PC-9 (cell line): ENCODE results near the gene FAM78B. TPM values are rescaled to one million over a fixed set of nuclear protein-coding genes. Genes with fewer than 3 reads are reported as not detected.

Source experiments
- BruUV-seq: library from RNA; stranded (reverse); fragments of 400-500 nt; replicated peaks from 2 replicates; lab custom pipeline; 2021; lab: Mats Ljungman, UMichigan
- CTCF ChIA-PET: fragments of 300-600 bp; sonication (Branson Sonifier 250); formaldehyde crosslinking; loops from one replicate; lab custom pipeline; 2022; ENCODE audit warnings: antibody characterized with exemption; lab: Charles Lee
- POLR2A ChIA-PET: fragments of 300-600 bp; sonication (Branson Sonifier 250); formaldehyde crosslinking; loops from one replicate; lab custom pipeline; 2022; ENCODE audit warnings: antibody characterized with exemption; ENCODE audit not compliant: unreplicated experiment; lab: Charles Lee
- DNase-seq, 2 experiments: peaks; one replicate each; pipeline versions ENCODE4 v3.0.0 to v3.0.0-alpha.2; 2015 to 2022; ENCODE audit warnings: mixed read lengths in 1 of 2
- H2AFZ ChIP-seq: fragments of 200-600 bp; sonication (generic); 2 replicates; pipeline ENCODE4 v1.8.1; 2017; ENCODE audit warnings: antibody characterized with exemption
- H3F3A ChIP-seq: fragments of 200-600 bp; sonication (generic); 2 replicates; pipeline ENCODE4 v1.8.1; 2017; ENCODE audit warnings: antibody characterized with exemption, mild to moderate bottlenecking, low read depth; ENCODE audit not compliant: insufficient read depth
- H3K27ac ChIP-seq: fragments of 200-600 bp; sonication (generic); 2 replicates; pipeline ENCODE4 v1.6.1; 2016; ENCODE audit warnings: mixed run types
- H3K27me3 ChIP-seq: fragments of 200-600 bp; sonication (generic); 2 replicates; pipeline ENCODE4 v1.6.1; 2016; ENCODE audit warnings: low read depth, mixed run types; ENCODE audit not compliant: insufficient read depth
- H3K36me3 ChIP-seq: fragments of 200-600 bp; sonication (generic); 2 replicates; pipeline ENCODE4 v1.6.1; 2016; ENCODE audit warnings: low read depth, mixed run types
- H3K4me1 ChIP-seq: fragments of 200-600 bp; sonication (generic); replicated peaks from 2 replicates; pipeline ENCODE4 v1.6.1; 2016; ENCODE audit warnings: mixed run types; ENCODE audit not compliant: insufficient read depth
- H3K4me2 ChIP-seq: fragments of 200-600 bp; sonication (generic); 2 replicates; pipeline ENCODE4 v1.6.1; 2017; ENCODE audit warnings: mixed run types
- H3K4me3 ChIP-seq: fragments of 200-600 bp; sonication (generic); 2 replicates; pipeline ENCODE4 v1.6.1; 2016; ENCODE audit warnings: mixed run types
- H3K79me2 ChIP-seq: fragments of 200-600 bp; sonication (generic); 2 replicates; pipeline ENCODE4 v1.6.1; 2017; ENCODE audit warnings: low read depth, mixed run types
- H3K9me2 ChIP-seq: fragments of 200-600 bp; sonication (generic); 2 replicates; pipeline ENCODE4 v1.8.1; 2017; ENCODE audit warnings: mild to moderate bottlenecking; ENCODE audit not compliant: insufficient read depth
- H3K9me3 ChIP-seq: fragments of 200-600 bp; sonication (generic); 2 replicates; pipeline ENCODE4 v1.8.1; 2016; ENCODE audit warnings: low read depth; ENCODE audit not compliant: insufficient read depth
- H4K20me1 ChIP-seq: fragments of 200-600 bp; sonication (generic); 2 replicates; pipeline ENCODE4 v1.8.1; 2017; ENCODE audit not compliant: insufficient read depth
- EZH2 ChIP-seq: fragments of 200-600 bp; sonication (generic); IDR thresholded peaks from 2 replicates; pipeline ENCODE4 v1.8.0; 2017; ENCODE audit warnings: antibody characterized with exemption, low read depth
- intact Hi-C: fragments of 100-400 bp; cut with micrococcal nuclease; formaldehyde crosslinking; loops from one replicate; pipeline ENCODE4 v1.10.0; 2022; ENCODE audit not compliant: unreplicated experiment
- total RNA-seq: library from RNA; stranded (reverse); gene quantifications from 2 replicates; pipeline ENCODE4 v1.2.3, GENCODE V29; 2021
- TF ChIP-seq, protein P1 (sequence below): fragments of 200-600 bp; sonication (generic); conservative IDR thresholded peaks from 2 replicates; pipeline ENCODE4 v1.6.1; 2017; ENCODE audit warnings: mixed run types, antibody characterized with exemption, mild to moderate bottlenecking, moderate library complexity

FAM78B gene
- total RNA-seq, 1 experiment from 2014 or later: not detected

DNA sequence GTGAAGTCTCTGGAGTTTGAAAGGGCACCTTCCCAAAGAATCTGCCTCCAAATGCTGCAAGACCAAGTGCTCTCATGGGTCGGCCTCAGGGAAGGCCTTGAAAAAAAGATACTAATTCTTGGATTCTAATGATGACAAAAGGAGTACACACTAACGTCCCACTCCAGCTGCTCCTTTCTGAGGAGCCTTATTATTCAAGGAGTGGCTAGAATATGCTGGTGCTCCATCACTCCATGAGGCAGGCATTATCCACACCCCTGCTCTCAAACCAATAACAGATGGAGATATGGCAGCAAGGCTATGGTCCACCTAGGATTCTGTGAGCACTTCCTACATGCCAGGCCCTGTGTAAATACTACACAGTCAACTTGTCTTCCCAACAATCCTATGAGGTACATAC is 54.4 kb downstream of the FAM78B start:
- no TSS peak for BruUV-seq
- H3K4me2 ChIP-seq: no peak overlapping the region
- H3K9me2 ChIP-seq: no peaks in the 10 kb centered on the region
- no peaks in the 10 kb centered on the region for H3K9me3 ChIP-seq
- no peaks in the 10 kb centered on the region for H3K79me2 ChIP-seq
- no peaks in the 10 kb centered on the region for H3K4me1 ChIP-seq
- no peak for DNase-seq
- no peaks in the 10 kb centered on the region for H3F3A ChIP-seq
- intact Hi-C loops: no loop called here
- no peaks in the 10 kb centered on the region for H4K20me1 ChIP-seq
- H2AFZ ChIP-seq: no peak overlapping the region
- H3K36me3 ChIP-seq: no peaks in the 10 kb centered on the region
- H3K27me3 ChIP-seq: peaks cover 6% of the 10 kb centered on the region; the same call in 1 of the 2 replicates
- CTCF ChIA-PET: no interaction called here
- H3K27ac ChIP-seq: no peak overlapping the region
- TF ChIP-seq, protein P1, sequence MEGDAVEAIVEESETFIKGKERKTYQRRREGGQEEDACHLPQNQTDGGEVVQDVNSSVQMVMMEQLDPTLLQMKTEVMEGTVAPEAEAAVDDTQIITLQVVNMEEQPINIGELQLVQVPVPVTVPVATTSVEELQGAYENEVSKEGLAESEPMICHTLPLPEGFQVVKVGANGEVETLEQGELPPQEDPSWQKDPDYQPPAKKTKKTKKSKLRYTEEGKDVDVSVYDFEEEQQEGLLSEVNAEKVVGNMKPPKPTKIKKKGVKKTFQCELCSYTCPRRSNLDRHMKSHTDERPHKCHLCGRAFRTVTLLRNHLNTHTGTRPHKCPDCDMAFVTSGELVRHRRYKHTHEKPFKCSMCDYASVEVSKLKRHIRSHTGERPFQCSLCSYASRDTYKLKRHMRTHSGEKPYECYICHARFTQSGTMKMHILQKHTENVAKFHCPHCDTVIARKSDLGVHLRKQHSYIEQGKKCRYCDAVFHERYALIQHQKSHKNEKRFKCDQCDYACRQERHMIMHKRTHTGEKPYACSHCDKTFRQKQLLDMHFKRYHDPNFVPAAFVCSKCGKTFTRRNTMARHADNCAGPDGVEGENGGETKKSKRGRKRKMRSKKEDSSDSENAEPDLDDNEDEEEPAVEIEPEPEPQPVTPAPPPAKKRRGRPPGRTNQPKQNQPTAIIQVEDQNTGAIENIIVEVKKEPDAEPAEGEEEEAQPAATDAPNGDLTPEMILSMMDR: no peak
- TF ChIP-seq EZH2: no peak
- no peak overlapping the region for H3K4me3 ChIP-seq
- POLR2A ChIA-PET: no interaction called here

- intact Hi-C loops: no loop called here
- POLR2A ChIA-PET: no interaction called here
- no TSS peak for BruUV-seq
Measured at GRCh38 chr1:166111430-166111829, 55.4 kb downstream of the FAM78B start.

DNA sequence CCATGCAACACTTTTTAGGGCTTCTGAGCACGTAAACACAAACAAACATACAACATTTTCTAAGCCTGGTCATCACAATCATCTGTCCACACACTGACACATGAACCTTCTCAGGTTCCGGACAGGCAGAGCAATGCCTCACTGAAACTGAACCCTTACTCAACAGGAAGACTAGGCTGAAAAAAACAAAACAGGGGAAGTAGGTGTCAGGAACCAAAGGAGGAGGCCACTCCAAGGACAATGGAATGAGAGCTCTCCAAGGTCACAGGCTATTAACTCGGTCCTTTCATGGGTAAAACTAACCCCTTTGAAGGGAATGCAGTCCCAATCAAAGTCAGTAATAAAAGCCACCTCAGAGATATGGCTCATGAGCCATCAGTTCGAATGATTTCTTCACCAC is 76.6 kb downstream of the FAM78B start:
- Histone ChIP-seq H3K4me1 (no peaks in the 10 kb centered on the region), H4K20me1 (no peaks in the 10 kb centered on the region), H3K9me3 (no peaks in the 10 kb centered on the region), H3K36me3 (no peaks in the 10 kb centered on the region), H3F3A (no peaks in the 10 kb centered on the region), H3K9me2 (no peaks in the 10 kb centered on the region), H3K27me3 (no peaks in the 10 kb centered on the region; the same call in 1 of the 2 replicates), H2AFZ (no peak overlapping the region), H3K79me2 (no peaks in the 10 kb centered on the region), H3K27ac (no peak overlapping the region), H3K4me3 (no peak overlapping the region), H3K4me2 (no peak overlapping the region)
- BruUV-seq: no TSS peak
- ChIA-PET CTCF (no interaction called here), POLR2A (no interaction called here)
- DNase-seq: no peak
- no peak for TF ChIP-seq EZH2
- TF ChIP-seq, protein P1: no peak
- intact Hi-C loops: no loop called here

More at GRCh38 chr1:166111430-166111829, 55.4 kb downstream of the FAM78B start:
- no peaks in the 10 kb centered on the region for H3K4me1 ChIP-seq
- TF ChIP-seq EZH2: no peak
- TF ChIP-seq, protein P1: no peak
- H2AFZ ChIP-seq: no peak overlapping the region
- H3K79me2 ChIP-seq: no peaks in the 10 kb centered on the region
- no peaks in the 10 kb centered on the region for H3K9me2 ChIP-seq
- H4K20me1 ChIP-seq: no peaks in the 10 kb centered on the region
- no peak overlapping the region for H3K4me2 ChIP-seq
- no peak for DNase-seq
- no peaks in the 10 kb centered on the region for H3K9me3 ChIP-seq
- CTCF ChIA-PET: no interaction called here
- no peak overlapping the region for H3K4me3 ChIP-seq
- H3F3A ChIP-seq: no peaks in the 10 kb centered on the region
- no peaks in the 10 kb centered on the region for H3K36me3 ChIP-seq
- peaks cover 4% of the 10 kb centered on the region; the same call in 1 of the 2 replicates for H3K27me3 ChIP-seq
- H3K27ac ChIP-seq: no peak overlapping the region
